NCI-H774 (cell line): ENCODE results near the gene EML4.
A peak's percentile ranks its signal among the peaks of the same experiment; 100 is the strongest.

ENCODE experiments used
- DNase-seq: peaks from one replicate; lab custom pipeline; 2025; lab: John Stamatoyannopoulos, UW

Gene EML4

DNA sequence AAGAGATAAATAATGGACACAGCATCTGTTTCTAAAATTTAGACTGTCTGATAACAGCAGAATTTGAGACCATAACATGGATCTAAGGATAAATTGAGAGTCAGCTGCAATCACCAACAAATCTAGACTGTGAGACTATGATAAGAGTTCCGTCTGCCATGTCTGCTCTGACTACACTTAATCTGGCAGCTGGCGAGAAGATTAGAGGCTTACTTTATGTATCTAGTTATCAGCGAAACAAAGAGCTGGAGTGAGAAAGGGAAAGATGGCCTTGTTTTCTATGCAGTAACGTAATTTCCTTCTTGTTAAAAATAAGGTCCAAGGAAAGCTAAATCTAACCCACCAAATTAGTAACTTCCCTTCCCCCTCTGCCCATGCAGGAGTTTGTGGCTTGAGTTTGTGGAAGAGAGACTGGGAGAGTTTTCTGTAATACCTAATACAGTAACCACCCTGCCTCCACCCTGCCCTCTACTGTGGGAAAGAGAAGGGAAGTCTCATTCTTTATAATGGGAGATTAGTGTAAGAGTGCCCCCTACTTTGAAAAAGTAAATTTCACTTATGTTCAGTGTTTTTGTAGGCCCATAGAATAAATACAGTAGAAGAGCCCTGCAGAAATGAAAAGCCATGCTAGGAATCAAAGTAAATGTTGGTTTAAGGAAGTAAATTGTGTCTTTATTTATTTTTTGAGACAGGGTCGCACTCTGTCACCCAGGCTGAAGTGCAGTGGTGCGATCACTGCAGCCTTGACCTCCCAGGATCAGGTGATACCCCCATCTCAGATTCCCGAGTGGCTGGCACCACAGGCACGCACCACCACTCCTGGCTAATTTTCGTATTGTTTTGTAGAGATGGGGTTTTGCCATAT, 27.5 kb downstream of the EML4 start:
- no peak for DNase-seq

DNA sequence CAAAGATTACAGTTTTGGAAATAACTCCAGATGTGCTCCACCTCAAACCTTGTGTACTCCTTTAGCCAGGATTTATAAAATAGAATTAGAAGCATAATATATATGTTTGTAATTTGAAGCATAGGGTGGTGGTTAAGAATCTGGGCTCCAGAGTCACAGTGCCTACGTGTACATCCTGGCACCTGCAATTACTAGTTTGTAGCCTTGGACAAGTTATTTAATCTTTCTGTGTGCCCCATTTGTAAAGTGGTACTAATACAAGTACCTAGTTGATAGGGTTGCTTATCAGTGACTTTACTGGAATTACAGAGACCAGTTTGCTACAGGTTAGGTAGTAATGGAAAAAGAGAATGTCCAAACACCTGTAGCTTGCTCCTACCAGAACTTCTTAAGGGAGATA, 28.6 kb downstream of the EML4 start:
- DNase-seq: no peak

GRCh38 chr2:42198466-42198865, 29.3 kb downstream of the EML4 start:
- DNase-seq: no peak

DNA sequence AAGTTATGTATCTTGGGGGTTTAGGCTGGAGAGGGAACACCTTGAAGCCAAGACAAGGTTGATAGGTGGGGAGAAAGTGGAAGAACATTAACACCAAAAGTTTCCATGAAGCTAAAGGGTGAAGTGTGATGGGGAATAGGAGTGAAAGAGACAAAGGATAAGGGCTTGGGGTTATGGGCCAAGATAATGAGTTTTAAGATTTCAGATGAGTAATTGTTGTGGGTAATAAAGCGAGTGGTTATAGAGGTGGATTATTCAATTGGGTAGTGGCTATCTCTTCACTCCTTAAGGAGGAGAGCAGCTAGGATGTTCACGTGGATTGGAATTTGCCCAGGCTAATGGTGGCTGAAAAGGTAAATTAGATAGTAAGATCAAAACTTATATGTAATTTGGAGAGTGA, 29.8 kb downstream of the EML4 start:
- no peak for DNase-seq

DNA sequence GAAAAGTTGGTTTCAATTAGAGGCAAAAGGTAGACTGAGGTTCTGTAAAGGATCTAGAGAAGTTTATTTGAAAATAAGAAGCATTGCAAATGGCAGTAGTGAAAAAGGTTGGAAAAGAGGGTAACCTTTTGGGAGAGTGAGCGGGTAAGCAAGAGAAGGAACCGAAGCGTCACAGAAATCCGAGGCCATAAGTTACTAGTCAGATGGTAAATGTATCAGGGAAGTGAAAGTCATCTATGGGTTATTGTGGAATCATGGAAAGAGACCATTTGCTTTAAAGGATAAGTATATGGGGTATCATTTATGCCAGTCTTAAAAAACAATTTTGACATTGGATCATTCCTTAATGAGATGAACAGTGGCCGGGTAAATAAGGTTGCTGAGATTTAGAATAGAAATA, 30.5 kb downstream of the EML4 start:
- no peak for DNase-seq

DNA sequence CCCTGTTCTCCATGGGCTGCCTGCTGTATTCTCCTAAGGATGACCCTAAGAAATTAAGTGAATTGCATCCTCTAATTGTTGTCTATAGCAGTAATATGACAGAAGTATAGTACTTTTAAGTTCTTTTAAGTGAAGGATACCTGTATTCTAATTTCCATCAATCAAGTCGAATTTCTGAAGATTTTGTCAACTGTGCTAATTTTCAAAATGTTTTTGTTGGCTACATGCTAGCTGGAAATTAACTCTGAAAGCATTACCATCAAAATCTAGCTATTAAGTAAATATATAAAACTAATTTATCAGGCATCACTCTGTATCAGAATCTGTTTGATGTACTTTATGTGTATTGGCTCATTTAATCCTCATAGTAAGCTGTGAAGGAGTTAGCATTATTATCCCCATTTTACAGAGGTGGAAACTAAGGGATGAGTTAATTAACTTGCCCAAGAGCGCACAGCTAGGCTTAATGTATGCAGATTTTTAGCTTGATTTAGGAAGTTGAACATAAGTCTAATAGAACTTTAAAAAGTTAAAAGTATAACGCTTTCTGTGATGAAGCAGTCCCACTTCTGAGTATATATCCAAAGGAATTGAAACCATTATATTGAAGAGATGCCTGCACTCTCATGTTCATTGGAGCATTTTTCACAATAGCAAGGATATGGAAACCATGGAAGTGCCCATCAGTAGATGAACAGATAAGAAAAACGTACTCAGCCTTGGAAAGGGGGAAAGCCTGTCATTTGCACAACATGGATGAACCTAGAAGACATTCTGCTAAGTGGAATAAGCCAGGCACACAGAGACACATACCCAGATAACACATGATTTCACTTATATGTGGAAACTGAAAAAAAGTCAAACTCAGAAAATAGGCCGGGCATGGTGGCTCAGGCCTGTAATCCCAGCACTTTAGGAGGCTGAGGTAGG, 32.0 kb downstream of the EML4 start:
- DNase-seq: no peak

DNA sequence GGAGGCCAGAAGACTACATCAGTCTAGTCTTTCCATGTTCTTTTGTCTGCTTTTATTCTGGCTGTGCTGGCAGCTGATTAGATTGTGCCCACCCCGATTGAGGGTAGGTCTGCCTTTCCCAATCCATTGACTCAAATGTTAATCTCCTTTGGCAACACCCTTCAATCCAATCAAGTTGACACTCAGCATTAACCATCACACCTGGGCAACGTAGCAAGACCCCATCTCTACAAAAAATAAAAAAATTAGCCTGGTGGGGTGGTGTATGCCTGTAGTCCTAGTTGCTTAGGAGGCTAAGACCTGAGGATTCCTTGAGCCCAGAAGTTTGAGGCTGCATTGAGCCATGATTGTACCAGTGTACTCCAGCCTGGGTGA, 33.5 kb downstream of the EML4 start:
- DNase-seq: no peak

- DNase-seq: no peak
These were observed 34.6 kb downstream of the EML4 start for GRCh38 chr2:42203792-42204191.

DNA sequence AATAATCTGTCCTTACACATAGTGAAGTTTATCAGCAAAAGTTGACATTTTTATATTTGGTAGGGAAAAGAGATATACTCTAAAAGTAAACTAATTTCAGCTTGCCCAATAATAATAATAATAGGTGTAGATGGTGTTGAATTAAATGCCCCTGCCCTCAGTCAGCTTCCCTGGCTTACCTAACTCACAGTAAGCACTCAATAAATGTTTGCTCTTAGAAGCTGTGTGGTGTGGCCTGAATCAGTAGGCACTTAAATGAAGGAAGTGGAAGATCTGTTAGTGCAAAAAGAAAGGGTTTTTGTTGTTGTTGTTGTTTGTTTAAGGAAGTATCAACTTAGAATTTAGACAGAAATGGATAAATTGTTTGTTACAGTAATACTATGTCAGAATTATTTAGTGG, 36.2 kb downstream of the EML4 start:
- no peak for DNase-seq

GRCh38 chr2:42207826-42208225, 38.7 kb downstream of the EML4 start:
- DNase-seq: no peak

- no peak for DNase-seq
These were observed 41.0 kb downstream of the EML4 start for GRCh38 chr2:42210203-42210602.

DNA sequence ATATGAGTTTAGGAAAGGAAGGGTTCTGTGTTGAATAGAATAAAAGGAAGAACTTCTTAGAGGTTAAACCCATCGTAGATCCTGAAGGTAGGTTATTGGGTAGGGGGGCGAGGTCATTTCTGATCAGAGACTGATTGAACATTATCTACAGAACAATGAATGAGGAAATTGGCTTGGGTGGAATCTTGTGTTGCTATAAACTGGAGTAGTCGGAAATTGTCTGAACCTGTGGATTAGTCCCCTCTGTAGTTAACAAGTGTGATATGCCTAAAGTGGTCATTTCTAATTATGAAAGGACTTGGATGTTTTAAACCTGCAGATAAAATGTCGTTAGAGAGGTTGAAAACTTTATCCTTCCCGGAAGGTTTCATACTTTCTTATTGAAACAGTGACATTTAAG, 42.1 kb downstream of the EML4 start:
- DNase-seq: no peak

GRCh38 chr2:42214669-42215068, 45.5 kb downstream of the EML4 start:
- DNase-seq: no peak

- no peak for DNase-seq
These were observed 47.5 kb downstream of the EML4 start for GRCh38 chr2:42216694-42217093.

GRCh38 chr2:42217307-42217706, 48.2 kb downstream of the EML4 start:
- no peak for DNase-seq

GRCh38 chr2:42217914-42218313, 48.8 kb downstream of the EML4 start:
- DNase-seq: no peak

DNA sequence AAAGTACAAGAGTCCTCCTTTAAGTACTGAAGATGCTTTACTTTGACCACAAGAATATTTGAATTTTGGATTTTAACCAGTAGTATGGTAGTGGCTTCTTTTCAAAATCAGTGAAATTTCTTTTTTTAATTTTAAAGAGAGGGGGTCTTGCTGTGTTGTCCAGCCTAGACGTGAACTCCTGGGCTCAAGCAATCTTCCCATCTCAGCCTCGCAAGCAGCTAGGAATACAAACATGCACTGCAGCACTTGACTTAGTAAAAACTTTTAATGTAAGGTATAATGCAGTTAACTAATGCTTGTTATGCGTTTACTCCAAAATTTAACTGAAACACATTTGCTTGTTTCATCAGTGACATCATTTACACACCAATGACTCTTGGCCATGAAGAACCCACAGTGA, 49.6 kb downstream of the EML4 start:
- DNase-seq: no peak

- DNase-seq: no peak
These were observed 50.0 kb downstream of the EML4 start for GRCh38 chr2:42219160-42219559.

GRCh38 chr2:42220566-42220965, 51.4 kb downstream of the EML4 start:
- DNase-seq: no peak

DNA sequence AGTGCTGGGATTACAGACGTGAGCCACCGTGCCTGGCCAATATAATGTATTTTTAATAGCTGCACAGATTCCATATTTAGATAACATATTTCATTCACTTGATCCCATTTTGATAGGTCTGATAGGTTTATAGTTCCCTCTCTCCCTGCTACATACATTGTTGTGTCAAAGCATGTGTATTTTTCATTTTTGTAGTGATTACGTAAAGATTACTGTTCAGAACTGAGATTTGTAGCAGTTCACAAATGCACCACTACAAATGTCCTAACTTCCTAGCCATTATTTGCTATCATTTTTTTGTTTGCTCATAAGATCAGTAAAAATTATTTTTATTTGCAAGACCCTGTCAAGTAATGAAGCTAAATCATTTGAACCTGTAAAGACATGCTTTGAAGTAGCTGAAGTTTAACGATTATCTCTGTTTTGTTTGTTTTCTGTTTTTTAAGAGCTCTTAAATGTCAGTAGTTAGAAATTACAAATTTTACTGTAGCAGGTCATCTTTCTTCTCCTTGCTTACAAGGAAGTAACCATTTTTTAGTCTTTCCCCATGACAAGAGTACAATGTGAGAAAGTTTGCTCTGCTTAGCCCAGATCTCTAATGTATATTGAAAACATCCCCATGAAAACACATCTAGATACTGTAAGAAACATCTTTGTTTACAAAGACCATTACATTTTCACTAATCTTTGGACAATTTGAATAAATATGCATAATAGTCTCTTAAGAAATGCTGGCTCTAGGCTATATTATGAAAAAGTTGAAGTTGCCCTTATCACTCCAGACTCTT, 54.1 kb downstream of the EML4 start:
- DNase-seq: no peak

- DNase-seq: no peak
These were observed 54.7 kb downstream of the EML4 start for GRCh38 chr2:42223855-42224268.

DNA sequence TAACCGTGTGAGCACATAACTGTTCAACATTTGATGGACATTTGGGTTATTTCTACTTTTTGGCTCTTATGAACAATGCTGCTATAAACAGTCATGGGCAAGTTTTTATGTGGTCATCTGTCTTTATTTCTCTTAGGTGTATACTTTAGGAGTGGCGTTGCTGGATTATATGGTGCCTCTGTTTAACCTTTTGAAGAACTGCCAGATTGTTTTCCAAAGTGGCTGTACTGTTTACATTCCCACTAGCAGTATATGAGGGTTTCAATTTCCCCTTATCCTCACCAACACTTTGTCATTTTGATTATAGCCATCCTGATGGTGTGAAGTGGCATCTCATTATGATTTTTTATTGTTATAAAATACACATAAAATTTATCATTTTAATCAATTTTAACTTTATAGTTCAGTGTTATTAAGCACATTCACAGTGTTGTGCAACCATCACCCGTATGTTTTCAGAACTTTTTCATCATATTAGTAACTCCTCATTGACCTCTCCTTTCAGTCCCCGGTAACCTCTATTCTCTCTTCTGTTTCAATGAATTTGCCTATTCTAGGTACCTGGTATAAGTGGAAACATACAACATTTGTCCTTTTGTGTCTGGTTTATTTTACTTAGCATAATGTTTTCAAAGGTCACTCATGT, 55.4 kb downstream of the EML4 start:
- peak; percentile 44 for DNase-seq
